ENCODE results near the gene FGD6. TPM values are rescaled to one million over a fixed set of nuclear protein-coding genes. Genes with fewer than 3 reads are reported as not detected.

FGD6 gene
- total and polyA plus RNA-seq, 2 experiments from 2014 or later = 12.9 to 32.4 TPM

DNA sequence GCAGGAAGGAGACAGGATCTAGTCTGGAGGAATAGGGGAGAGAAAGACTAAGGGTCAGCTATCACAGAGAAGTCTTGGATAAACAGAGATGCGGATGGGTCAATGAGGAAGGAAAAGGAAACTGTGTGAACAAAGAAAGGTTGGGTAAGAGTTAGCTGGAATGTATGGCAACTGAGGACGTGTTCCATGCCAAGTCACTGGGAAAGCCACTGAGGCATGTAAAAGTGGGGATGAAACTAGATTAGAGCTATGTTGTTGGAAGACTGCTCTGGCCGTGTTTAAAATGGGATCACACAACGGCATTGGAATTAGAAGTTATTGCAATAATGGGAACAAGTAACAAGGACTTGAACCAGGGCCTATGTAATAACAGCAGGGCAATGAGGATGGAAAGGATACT is 139.9 kb downstream of the FGD6 start:
- no peaks in the 10 kb centered on the region for H3K9me3 Mint-ChIP-seq
- Histone ChIP-seq H3K4me1 (ENCODE audit: insufficient read depth) (no peaks in the 10 kb centered on the region), H3K4me2 (no peak overlapping the region), H3K9me2 (ENCODE audit: insufficient read depth) (no peaks in the 10 kb centered on the region), H3K36me3 (ENCODE audit: insufficient read depth) (no peaks in the 10 kb centered on the region), H3F3A (replicated peaks; ENCODE audit: low read depth) (no peaks in the 10 kb centered on the region), H3K27ac (ENCODE audit: low read depth) (no peak overlapping the region), H3K79me2 (replicated peaks; ENCODE audit: insufficient read depth) (peaks cover 5% of the 10 kb centered on the region), H3K4me3 (no peak overlapping the region), H4K20me1 (replicated peaks; ENCODE audit: insufficient read depth) (no peaks in the 10 kb centered on the region), H3K27me3 (ENCODE audit: insufficient read depth) (no peaks in the 10 kb centered on the region), H2AFZ (no peak overlapping the region)
- H3K4me3 Mint-ChIP-seq = no peak overlapping the region
- peaks cover 4% of the 10 kb centered on the region for H3K27me3 Mint-ChIP-seq (ENCODE audit: insufficient read depth, low read depth, poor library complexity)
- H3K36me3 Mint-ChIP-seq (ENCODE audit: low read depth) = no peaks in the 10 kb centered on the region
- peaks cover 2% of the 10 kb centered on the region; the same call in 2 of the 3 replicates for H3K4me1 Mint-ChIP-seq
- H3K27ac Mint-ChIP-seq = no peak overlapping the region; the same call in 1 of the 2 replicates
- TF ChIP-seq, protein P1, sequence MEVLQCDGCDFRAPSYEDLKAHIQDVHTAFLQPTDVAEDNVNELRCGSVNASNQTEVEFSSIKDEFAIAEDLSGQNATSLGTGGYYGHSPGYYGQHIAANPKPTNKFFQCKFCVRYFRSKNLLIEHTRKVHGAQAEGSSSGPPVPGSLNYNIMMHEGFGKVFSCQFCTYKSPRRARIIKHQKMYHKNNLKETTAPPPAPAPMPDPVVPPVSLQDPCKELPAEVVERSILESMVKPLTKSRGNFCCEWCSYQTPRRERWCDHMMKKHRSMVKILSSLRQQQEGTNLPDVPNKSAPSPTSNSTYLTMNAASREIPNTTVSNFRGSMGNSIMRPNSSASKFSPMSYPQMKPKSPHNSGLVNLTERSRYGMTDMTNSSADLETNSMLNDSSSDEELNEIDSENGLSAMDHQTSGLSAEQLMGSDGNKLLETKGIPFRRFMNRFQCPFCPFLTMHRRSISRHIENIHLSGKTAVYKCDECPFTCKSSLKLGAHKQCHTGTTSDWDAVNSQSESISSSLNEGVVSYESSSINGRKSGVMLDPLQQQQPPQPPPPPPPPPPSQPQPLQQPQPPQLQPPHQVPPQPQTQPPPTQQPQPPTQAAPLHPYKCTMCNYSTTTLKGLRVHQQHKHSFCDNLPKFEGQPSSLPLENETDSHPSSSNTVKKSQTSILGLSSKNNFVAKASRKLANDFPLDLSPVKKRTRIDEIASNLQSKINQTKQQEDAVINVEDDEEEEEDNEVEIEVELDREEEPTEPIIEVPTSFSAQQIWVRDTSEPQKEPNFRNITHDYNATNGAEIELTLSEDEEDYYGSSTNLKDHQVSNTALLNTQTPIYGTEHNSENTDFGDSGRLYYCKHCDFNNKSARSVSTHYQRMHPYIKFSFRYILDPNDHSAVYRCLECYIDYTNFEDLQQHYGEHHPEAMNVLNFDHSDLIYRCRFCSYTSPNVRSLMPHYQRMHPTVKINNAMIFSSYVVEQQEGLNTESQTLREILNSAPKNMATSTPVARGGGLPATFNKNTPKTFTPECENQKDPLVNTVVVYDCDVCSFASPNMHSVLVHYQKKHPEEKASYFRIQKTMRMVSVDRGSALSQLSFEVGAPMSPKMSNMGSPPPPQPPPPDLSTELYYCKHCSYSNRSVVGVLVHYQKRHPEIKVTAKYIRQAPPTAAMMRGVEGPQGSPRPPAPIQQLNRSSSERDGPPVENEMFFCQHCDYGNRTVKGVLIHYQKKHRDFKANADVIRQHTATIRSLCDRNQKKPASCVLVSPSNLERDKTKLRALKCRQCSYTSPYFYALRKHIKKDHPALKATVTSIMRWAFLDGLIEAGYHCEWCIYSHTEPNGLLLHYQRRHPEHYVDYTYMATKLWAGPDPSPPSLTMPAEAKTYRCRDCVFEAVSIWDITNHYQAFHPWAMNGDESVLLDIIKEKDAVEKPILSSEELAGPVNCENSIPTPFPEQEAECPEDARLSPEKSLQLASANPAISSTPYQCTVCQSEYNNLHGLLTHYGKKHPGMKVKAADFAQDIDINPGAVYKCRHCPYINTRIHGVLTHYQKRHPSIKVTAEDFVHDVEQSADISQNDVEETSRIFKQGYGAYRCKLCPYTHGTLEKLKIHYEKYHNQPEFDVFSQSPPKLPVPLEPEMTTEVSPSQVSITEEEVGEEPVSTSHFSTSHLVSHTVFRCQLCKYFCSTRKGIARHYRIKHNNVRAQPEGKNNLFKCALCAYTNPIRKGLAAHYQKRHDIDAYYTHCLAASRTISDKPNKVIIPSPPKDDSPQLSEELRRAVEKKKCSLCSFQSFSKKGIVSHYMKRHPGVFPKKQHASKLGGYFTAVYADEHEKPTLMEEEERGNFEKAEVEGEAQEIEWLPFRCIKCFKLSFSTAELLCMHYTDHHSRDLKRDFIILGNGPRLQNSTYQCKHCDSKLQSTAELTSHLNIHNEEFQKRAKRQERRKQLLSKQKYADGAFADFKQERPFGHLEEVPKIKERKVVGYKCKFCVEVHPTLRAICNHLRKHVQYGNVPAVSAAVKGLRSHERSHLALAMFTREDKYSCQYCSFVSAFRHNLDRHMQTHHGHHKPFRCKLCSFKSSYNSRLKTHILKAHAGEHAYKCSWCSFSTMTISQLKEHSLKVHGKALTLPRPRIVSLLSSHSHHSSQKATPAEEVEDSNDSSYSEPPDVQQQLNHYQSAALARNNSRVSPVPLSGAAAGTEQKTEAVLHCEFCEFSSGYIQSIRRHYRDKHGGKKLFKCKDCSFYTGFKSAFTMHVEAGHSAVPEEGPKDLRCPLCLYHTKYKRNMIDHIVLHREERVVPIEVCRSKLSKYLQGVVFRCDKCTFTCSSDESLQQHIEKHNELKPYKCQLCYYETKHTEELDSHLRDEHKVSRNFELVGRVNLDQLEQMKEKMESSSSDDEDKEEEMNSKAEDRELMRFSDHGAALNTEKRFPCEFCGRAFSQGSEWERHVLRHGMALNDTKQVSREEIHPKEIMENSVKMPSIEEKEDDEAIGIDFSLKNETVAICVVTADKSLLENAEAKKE (CRISPR knock-in tag; IDR thresholded peaks at IDR 0.05) = no peak
- TF ChIP-seq CREB1 (CRISPR knock-in tag; IDR thresholded peaks at IDR 0.05; ENCODE audit: low read depth) (no peak), EZH2 (IDR thresholded peaks at IDR 0.05; ENCODE audit: low read depth, unreplicated experiment) (no peak), NANOG (IDR thresholded peaks at IDR 0.05; ENCODE audit: borderline replicate concordance) (no peak), POLR2AphosphoS5 (IDR thresholded peaks at IDR 0.05; ENCODE audit: low read depth) (no peak), JUNB (IDR thresholded peaks at IDR 0.05; ENCODE audit: unreplicated experiment) (no peak), STAT1 (IDR thresholded peaks at IDR 0.05; ENCODE audit: unreplicated experiment) (no peak), ZNF114 (CRISPR knock-in tag; IDR thresholded peaks at IDR 0.05) (no peak), EZH2phosphoT487 (IDR thresholded peaks at IDR 0.05; ENCODE audit: unreplicated experiment) (no peak), ZNF331 (CRISPR knock-in tag; IDR thresholded peaks at IDR 0.05; ENCODE audit: low read depth) (no peak)
- TF ChIP-seq, protein P2, sequence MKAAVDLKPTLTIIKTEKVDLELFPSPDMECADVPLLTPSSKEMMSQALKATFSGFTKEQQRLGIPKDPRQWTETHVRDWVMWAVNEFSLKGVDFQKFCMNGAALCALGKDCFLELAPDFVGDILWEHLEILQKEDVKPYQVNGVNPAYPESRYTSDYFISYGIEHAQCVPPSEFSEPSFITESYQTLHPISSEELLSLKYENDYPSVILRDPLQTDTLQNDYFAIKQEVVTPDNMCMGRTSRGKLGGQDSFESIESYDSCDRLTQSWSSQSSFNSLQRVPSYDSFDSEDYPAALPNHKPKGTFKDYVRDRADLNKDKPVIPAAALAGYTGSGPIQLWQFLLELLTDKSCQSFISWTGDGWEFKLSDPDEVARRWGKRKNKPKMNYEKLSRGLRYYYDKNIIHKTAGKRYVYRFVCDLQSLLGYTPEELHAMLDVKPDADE (IDR thresholded peaks at IDR 0.05) = no peak
- TF ChIP-seq, protein P3, sequence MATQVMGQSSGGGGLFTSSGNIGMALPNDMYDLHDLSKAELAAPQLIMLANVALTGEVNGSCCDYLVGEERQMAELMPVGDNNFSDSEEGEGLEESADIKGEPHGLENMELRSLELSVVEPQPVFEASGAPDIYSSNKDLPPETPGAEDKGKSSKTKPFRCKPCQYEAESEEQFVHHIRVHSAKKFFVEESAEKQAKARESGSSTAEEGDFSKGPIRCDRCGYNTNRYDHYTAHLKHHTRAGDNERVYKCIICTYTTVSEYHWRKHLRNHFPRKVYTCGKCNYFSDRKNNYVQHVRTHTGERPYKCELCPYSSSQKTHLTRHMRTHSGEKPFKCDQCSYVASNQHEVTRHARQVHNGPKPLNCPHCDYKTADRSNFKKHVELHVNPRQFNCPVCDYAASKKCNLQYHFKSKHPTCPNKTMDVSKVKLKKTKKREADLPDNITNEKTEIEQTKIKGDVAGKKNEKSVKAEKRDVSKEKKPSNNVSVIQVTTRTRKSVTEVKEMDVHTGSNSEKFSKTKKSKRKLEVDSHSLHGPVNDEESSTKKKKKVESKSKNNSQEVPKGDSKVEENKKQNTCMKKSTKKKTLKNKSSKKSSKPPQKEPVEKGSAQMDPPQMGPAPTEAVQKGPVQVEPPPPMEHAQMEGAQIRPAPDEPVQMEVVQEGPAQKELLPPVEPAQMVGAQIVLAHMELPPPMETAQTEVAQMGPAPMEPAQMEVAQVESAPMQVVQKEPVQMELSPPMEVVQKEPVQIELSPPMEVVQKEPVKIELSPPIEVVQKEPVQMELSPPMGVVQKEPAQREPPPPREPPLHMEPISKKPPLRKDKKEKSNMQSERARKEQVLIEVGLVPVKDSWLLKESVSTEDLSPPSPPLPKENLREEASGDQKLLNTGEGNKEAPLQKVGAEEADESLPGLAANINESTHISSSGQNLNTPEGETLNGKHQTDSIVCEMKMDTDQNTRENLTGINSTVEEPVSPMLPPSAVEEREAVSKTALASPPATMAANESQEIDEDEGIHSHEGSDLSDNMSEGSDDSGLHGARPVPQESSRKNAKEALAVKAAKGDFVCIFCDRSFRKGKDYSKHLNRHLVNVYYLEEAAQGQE (IDR thresholded peaks at IDR 0.05; ENCODE audit: unreplicated experiment) = no peak
- TF ChIP-seq, protein P4, sequence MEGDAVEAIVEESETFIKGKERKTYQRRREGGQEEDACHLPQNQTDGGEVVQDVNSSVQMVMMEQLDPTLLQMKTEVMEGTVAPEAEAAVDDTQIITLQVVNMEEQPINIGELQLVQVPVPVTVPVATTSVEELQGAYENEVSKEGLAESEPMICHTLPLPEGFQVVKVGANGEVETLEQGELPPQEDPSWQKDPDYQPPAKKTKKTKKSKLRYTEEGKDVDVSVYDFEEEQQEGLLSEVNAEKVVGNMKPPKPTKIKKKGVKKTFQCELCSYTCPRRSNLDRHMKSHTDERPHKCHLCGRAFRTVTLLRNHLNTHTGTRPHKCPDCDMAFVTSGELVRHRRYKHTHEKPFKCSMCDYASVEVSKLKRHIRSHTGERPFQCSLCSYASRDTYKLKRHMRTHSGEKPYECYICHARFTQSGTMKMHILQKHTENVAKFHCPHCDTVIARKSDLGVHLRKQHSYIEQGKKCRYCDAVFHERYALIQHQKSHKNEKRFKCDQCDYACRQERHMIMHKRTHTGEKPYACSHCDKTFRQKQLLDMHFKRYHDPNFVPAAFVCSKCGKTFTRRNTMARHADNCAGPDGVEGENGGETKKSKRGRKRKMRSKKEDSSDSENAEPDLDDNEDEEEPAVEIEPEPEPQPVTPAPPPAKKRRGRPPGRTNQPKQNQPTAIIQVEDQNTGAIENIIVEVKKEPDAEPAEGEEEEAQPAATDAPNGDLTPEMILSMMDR (conservative IDR thresholded peaks at IDR 0.05; ENCODE audit: low read depth in 2 of 2) = no peak
- ATAC-seq = no peak
- no peak for DNase-seq (ENCODE audit: low spot score)
